ENCODE measurements around the gene SAMSN1. TPM values are rescaled to one million over a fixed set of nuclear protein-coding genes. Genes with fewer than 3 reads are reported as not detected.

Gene SAMSN1
- total RNA-seq, 1 experiment from 2014 or later = 0.44 TPM

GRCh38 chr21:14573244-14573643 is 27.1 kb upstream of the SAMSN1 start:
- TF ChIP-seq CTCF (IDR thresholded peaks at IDR 0.05) (no peak), SIN3A (IDR thresholded peaks at IDR 0.05; ENCODE audit: borderline replicate concordance, insufficient read depth, low read depth, low read length) (no peak), REST (IDR thresholded peaks at IDR 0.05; ENCODE audit: insufficient read depth in 1 of 2, low read depth in 2 of 2, low read length in 1 of 2) (no peak), POLR2AphosphoS5 (IDR thresholded peaks at IDR 0.05; ENCODE audit: low read depth, low read length) (no peak), TCF7L2 (IDR thresholded peaks at IDR 0.05; ENCODE audit: low read depth, low read length) (no peak)
- no peaks in the 10 kb centered on the region for H3K27me3 ChIP-seq (ENCODE audit: control insufficient read depth, insufficient read depth, low read length)
- H3K4me3 ChIP-seq (ENCODE audit: low read depth in 2 of 2, low read length in 2 of 2) = no peak overlapping the region
- H3K36me3 ChIP-seq (ENCODE audit: control insufficient read depth, insufficient read depth, low read length) = no peaks in the 10 kb centered on the region
- ChIA-PET CTCF (no interaction called here), POLR2A (no interaction called here)
- H3K9me3 ChIP-seq (ENCODE audit: control insufficient read depth, insufficient read depth, low read depth, low read length) = no peaks in the 10 kb centered on the region
- intact Hi-C loops (cut with micrococcal nuclease; ENCODE audit: unreplicated experiment) = no loop called here
- no peak overlapping the region for H3K27ac ChIP-seq (ENCODE audit: low read length)
- DNase-seq (ENCODE audit: low read depth, low spot score) (no peak), ATAC-seq (no peak)
- no peaks in the 10 kb centered on the region for H3K4me1 ChIP-seq (ENCODE audit: control insufficient read depth, insufficient read depth, low read length)
- in situ Hi-C loops (cut with HindIII; ENCODE audit: low pct_unique_long_range_greater_than_20kb, low sequenced_read_pairs) = no loop called here
- no TSS peak for BruUV-seq (replicated peaks)

GRCh38 chr21:14572204-14572780 is 26.2 kb upstream of the SAMSN1 start:
- no peaks in the 10 kb centered on the region for H3K4me1 ChIP-seq (ENCODE audit: control insufficient read depth, insufficient read depth, low read length)
- DNase-seq (ENCODE audit: low read depth, low spot score) (no peak), ATAC-seq (no peak)
- no peak overlapping the region for H3K27ac ChIP-seq (ENCODE audit: low read length)
- no peak overlapping the region for H3K4me3 ChIP-seq (ENCODE audit: low read depth in 2 of 2, low read length in 2 of 2)
- POLR2A ChIA-PET = interaction anchor here (0.6 kb wide), 1 partner anchor 26 kb away, joined by 3 read pairs; no protein-coding TSS in a partner anchor
- CTCF ChIA-PET = no interaction called here
- no peaks in the 10 kb centered on the region for H3K36me3 ChIP-seq (ENCODE audit: control insufficient read depth, insufficient read depth, low read length)
- intact Hi-C loops (cut with micrococcal nuclease; ENCODE audit: unreplicated experiment) (no loop called here), in situ Hi-C loops (cut with HindIII; ENCODE audit: low pct_unique_long_range_greater_than_20kb, low sequenced_read_pairs) (no loop called here)
- H3K27me3 ChIP-seq (ENCODE audit: control insufficient read depth, insufficient read depth, low read length) = no peaks in the 10 kb centered on the region
- BruUV-seq (replicated peaks) = no TSS peak
- H3K9me3 ChIP-seq (ENCODE audit: control insufficient read depth, insufficient read depth, low read depth, low read length) = no peaks in the 10 kb centered on the region
- no peak for TF ChIP-seq CTCF (IDR thresholded peaks at IDR 0.05)
- TF ChIP-seq REST (IDR thresholded peaks at IDR 0.05; ENCODE audit: insufficient read depth in 1 of 2, low read depth in 2 of 2, low read length in 1 of 2) = no peak
- TF ChIP-seq TCF7L2 (IDR thresholded peaks at IDR 0.05; ENCODE audit: low read depth, low read length) = no peak
- TF ChIP-seq POLR2AphosphoS5 (IDR thresholded peaks at IDR 0.05; ENCODE audit: low read depth, low read length) = no peak
- no peak for TF ChIP-seq SIN3A (IDR thresholded peaks at IDR 0.05; ENCODE audit: borderline replicate concordance, insufficient read depth, low read depth, low read length)

All from Panc1 (cell line).